Measurements from ENCODE around the gene EIF3L. TPM values are rescaled to one million over a fixed set of nuclear protein-coding genes. Genes with fewer than 3 reads are reported as not detected.

EIF3L gene
- polyA plus RNA-seq, 1 of the 3 experiments (the other 2 are of a cell fraction): 478 TPM

GRCh38 chr22:37823134-37823985, 25.9 kb upstream of the EIF3L start, which contains the start of gene GALR3:
TSS of gene GALR3 (plus strand) at chr22:37823382. CDS start at chr22:37823407, 25 bp downstream.
- CTCF ChIA-PET: interaction anchor here (0.6 to 14.0 kb wide), 4 partner anchors 13 to 74 kb away, joined by 3 to 182 read pairs (median 3); partner anchors contain the start of gene ANKRD54
- no peak within 1 kb of the TSS for H3K4me2 ChIP-seq
- POLR2A ChIA-PET: interaction anchor here (1.0 kb wide), 1 partner anchor 16 kb away, joined by 5 read pairs; the partner anchor contains the start of gene GCAT

GRCh38 chr22:37824674-37825641, 24.3 kb upstream of the EIF3L start:
- no peak overlapping the region for H3K4me3 ChIP-seq (ENCODE audit: low read depth in 2 of 2, low read length in 1 of 2)
- TF ChIP-seq GABPA (IDR thresholded peaks at IDR 0.05; ENCODE audit: low read depth) (no peak), USF1 (IDR thresholded peaks at IDR 0.05; ENCODE audit: borderline replicate concordance, low read depth) (no peak), IRF3 (IDR thresholded peaks at IDR 0.05; ENCODE audit: low read depth, low read length) (no peak), TCF12 (IDR thresholded peaks at IDR 0.05) (no peak), CHD2 (IDR thresholded peaks at IDR 0.05; ENCODE audit: low read length, partially characterized antibody) (no peak), JUND (IDR thresholded peaks at IDR 0.05) (no peak), FOSL2 (IDR thresholded peaks at IDR 0.05; ENCODE audit: borderline replicate concordance, low read depth) (no peak), NFIC (IDR thresholded peaks at IDR 0.05; ENCODE audit: borderline replicate concordance) (no peak), RAD21 (IDR thresholded peaks at IDR 0.05; ENCODE audit: low read length) (no peak), EP300 (IDR thresholded peaks at IDR 0.05; ENCODE audit: borderline replicate concordance in 1 of 2, low read depth in 1 of 2, low read length in 1 of 2) (no peak)
- TF ChIP-seq, protein P1, sequence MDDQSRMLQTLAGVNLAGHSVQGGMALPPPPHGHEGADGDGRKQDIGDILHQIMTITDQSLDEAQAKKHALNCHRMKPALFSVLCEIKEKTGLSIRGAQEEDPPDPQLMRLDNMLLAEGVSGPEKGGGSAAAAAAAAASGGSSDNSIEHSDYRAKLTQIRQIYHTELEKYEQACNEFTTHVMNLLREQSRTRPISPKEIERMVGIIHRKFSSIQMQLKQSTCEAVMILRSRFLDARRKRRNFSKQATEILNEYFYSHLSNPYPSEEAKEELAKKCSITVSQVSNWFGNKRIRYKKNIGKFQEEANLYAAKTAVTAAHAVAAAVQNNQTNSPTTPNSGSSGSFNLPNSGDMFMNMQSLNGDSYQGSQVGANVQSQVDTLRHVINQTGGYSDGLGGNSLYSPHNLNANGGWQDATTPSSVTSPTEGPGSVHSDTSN (IDR thresholded peaks at IDR 0.05): no peak
- TF ChIP-seq, protein P2, sequence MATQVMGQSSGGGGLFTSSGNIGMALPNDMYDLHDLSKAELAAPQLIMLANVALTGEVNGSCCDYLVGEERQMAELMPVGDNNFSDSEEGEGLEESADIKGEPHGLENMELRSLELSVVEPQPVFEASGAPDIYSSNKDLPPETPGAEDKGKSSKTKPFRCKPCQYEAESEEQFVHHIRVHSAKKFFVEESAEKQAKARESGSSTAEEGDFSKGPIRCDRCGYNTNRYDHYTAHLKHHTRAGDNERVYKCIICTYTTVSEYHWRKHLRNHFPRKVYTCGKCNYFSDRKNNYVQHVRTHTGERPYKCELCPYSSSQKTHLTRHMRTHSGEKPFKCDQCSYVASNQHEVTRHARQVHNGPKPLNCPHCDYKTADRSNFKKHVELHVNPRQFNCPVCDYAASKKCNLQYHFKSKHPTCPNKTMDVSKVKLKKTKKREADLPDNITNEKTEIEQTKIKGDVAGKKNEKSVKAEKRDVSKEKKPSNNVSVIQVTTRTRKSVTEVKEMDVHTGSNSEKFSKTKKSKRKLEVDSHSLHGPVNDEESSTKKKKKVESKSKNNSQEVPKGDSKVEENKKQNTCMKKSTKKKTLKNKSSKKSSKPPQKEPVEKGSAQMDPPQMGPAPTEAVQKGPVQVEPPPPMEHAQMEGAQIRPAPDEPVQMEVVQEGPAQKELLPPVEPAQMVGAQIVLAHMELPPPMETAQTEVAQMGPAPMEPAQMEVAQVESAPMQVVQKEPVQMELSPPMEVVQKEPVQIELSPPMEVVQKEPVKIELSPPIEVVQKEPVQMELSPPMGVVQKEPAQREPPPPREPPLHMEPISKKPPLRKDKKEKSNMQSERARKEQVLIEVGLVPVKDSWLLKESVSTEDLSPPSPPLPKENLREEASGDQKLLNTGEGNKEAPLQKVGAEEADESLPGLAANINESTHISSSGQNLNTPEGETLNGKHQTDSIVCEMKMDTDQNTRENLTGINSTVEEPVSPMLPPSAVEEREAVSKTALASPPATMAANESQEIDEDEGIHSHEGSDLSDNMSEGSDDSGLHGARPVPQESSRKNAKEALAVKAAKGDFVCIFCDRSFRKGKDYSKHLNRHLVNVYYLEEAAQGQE (IDR thresholded peaks at IDR 0.05; ENCODE audit: low read depth, low read length): no peak
- H3K27me3 ChIP-seq (ENCODE audit: insufficient read depth): no peaks in the 10 kb centered on the region; the same call in 1 of the 2 replicates
- ChIA-PET POLR2A (interaction anchor here (1.0 kb wide), 1 partner anchor 17 kb away, joined by 5 read pairs; the partner anchor contains the start of gene GCAT), CTCF (interaction anchor here (0.8 to 14.0 kb wide), 2 partner anchors 15 to 35 kb away, joined by 3 to 182 read pairs; no protein-coding TSS in a partner anchor)
- H3K79me2 ChIP-seq (ENCODE audit: insufficient read depth): no peaks in the 10 kb centered on the region
- no peaks in the 10 kb centered on the region for H4K20me1 ChIP-seq (ENCODE audit: insufficient read depth)
- no peaks in the 10 kb centered on the region for H3F3A ChIP-seq (replicated peaks; ENCODE audit: insufficient read depth)
- no peaks in the 10 kb centered on the region for H3K9me3 ChIP-seq
- no peaks in the 10 kb centered on the region for H3K4me1 ChIP-seq (ENCODE audit: control insufficient read depth in 1 of 2, insufficient read depth in 2 of 2, low read depth in 1 of 2, low read length in 1 of 2)
- DNase-seq: peak; percentile 71
- peaks cover 4 to 7% of the 10 kb centered on the region in 2 experiments for H3K36me3 ChIP-seq (replicated peaks in 1 of 2; ENCODE audit: control insufficient read depth in 1 of 2, insufficient read depth in 2 of 2, low read length in 1 of 2)
- H3K9ac ChIP-seq: no peak overlapping the region
- no peak overlapping the region for H2AFZ ChIP-seq (ENCODE audit: low read depth)
- H3K27ac ChIP-seq (ENCODE audit: low read depth in 2 of 2, low read length in 1 of 2): no peak overlapping the region
- H3K9me2 ChIP-seq: no peaks in the 10 kb centered on the region
- no CpG with 5 or more reads among the region's 135 CpGs for WGBS (ENCODE audit: low lambda C conversion rate)
- no peak overlapping the region for H3K4me2 ChIP-seq

More at GRCh38 chr22:37823134-37823985, 25.9 kb upstream of the EIF3L start, which contains the start of gene GALR3:
- H2AFZ ChIP-seq (ENCODE audit: low read depth): no peak within 1 kb of the TSS
- H3K9me3 ChIP-seq: no peaks in the 10 kb centered on the region
- H3F3A ChIP-seq (replicated peaks; ENCODE audit: insufficient read depth): no peaks in the 10 kb centered on the region
- no peaks in the 10 kb centered on the region for H3K36me3 ChIP-seq (replicated peaks in 1 of 2; ENCODE audit: control insufficient read depth in 1 of 2, insufficient read depth in 2 of 2, low read length in 1 of 2)
- no peak within 1 kb of the TSS for H3K4me3 ChIP-seq (ENCODE audit: low read depth in 2 of 2, low read length in 1 of 2)
- no peak within 1 kb of the TSS for H3K27ac ChIP-seq (ENCODE audit: low read depth in 2 of 2, low read length in 1 of 2)
- no peak within 1 kb of the TSS for H3K9ac ChIP-seq
- H3K9me2 ChIP-seq: no peaks in the 10 kb centered on the region
- H3K4me1 ChIP-seq (ENCODE audit: control insufficient read depth in 1 of 2, insufficient read depth in 2 of 2, low read depth in 1 of 2, low read length in 1 of 2): peaks cover 0 to 1% of the 10 kb centered on the region in 2 experiments; a peak in 1 of 4 replicates
- TF ChIP-seq POLR2AphosphoS5 (IDR thresholded peaks at IDR 0.05; ENCODE audit: low read depth, low read length) (no peak), USF2 (IDR thresholded peaks at IDR 0.05; ENCODE audit: borderline replicate concordance, low read depth, low read length) (no peak), FOXM1 (IDR thresholded peaks at IDR 0.05; ENCODE audit: low read depth) (no peak)
- no peak for DNase-seq
- H3K27me3 ChIP-seq (ENCODE audit: insufficient read depth): no peaks in the 10 kb centered on the region; the same call in 1 of the 2 replicates
- no peaks in the 10 kb centered on the region for H4K20me1 ChIP-seq (ENCODE audit: insufficient read depth)
- H3K79me2 ChIP-seq (ENCODE audit: insufficient read depth): no peaks in the 10 kb centered on the region
- 64% methylated on average over 13 of the region's 21 CpGs for WGBS (ENCODE audit: low lambda C conversion rate)

All from SK-N-SH (cell line).